GM20000 (cell line): ENCODE measurements around the gene ALAS1.

ENCODE experiments used
- DNase-seq: peaks from one replicate; pipeline ENCODE4 v3.0.0; 2012; ENCODE audit warnings: low spot score
- CTCF ChIP-seq: IDR thresholded peaks from 2 replicates; pipeline ENCODE4 v1.5.1; 2012; ENCODE audit warnings: mild to moderate bottlenecking, control low read depth; ENCODE audit errors: extremely low read depth, missing control alignments

ALAS1 gene

DNA sequence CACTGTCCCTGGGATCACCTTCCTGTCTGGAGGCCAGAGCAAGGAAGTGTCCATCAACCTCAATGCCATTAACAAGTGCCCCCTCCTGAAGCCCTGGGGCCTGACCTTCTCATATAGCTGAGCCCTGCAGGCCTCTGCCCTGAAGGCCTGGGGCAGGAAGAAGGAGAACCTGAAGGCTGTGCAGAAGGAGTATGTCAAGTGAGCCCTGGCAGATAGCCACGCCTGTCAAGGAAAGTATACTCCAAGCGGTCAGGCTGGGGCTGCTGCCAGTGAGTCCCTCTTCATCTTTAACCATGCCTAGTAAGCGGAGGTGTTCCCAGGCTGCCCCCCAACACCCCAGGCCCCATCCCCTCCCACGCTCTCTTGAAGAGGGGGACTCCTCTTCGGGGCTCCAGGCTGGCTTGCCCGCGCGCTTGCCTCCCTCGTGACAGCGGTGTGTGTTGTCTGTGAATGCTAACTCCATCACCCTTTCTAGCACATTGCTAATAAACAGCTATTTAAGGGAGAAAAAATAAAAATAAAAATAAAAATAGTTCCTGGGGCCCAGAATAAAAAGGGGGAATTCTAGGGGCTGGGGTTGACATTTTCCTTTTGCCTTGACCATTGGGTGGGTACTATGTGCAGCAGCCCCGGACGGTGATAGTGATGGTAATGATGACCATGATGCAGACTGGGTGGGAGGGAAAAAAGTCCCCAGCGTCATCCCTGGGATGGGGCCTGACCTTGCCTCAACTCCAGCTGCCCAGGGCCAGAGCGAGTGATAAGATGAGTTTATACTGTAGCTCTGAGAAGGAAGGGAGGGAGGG lies 3.3 kb upstream of the ALAS1 start:
- TF ChIP-seq CTCF = no peak
- DNase-seq = no peak

DNA sequence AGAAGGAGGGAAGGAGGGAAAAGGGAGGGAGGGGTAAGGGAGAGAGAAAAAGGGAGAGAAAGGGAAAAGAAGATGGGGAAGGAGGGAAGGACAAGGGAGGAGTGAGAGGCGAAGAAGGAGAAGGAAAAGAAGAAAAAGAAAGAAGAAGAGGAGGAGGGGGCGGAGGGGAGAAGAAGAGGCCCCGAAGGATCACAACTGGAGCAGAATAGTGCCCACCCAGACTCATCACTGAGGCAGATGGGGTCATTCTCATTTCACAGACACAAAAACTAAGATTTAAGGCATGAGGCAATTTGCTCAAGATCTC lies 2.7 kb upstream of the ALAS1 start:
- DNase-seq = no peak
- TF ChIP-seq CTCF = no peak

DNA sequence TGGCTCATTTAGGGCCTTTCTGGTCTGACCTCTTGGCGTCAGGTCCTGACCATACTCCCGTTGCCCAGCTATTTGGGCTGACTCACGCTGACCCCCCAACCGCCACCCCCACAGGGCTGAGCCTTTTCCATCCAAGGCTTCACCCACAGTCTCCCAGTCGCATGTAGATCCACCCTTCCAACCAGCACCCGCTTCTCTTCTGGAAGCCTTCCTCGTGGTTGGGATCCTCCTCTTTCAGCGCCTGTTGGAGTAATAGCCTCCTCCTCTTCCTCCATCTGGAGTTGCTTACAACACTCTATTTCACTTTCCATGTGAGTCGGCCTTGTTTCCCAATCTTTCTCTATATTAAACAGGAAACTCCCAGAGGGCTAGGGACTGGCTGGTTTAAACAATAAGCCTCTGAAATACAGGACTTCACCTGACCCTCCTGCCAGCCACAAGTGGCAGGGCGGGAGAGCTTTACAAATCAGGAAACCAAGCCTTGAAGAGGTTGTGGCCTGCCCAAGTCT lies 2.1 kb upstream of the ALAS1 start:
- no peak for DNase-seq

DNA sequence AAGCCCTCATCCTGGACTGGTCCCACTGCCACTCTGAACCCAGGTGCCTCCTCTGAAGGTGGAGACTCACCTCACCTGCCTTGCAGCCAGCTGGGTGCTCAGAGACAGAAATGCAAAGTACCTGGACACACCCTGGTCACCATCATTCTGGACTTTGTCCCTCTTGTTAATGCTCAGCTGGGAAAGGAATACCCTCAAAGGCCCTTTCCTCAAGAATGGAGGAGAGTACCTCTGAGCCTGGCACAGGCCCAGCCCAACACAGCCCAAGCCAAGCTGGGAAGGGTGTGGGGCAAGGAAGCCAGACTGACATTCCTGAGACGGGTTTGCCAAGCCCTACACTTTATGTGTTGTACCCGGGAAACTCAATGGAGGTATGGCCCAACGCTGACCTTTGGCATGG lies 983 bp upstream of the ALAS1 start:
- no peak for TF ChIP-seq CTCF
- DNase-seq = no peak

More for the DNA sequence above, 2.1 kb upstream of the ALAS1 start:
- TF ChIP-seq CTCF = no peak

- no peak for TF ChIP-seq CTCF
These were observed 490 bp upstream of the ALAS1 start for GRCh38 chr3:52197499-52197841.

DNA sequence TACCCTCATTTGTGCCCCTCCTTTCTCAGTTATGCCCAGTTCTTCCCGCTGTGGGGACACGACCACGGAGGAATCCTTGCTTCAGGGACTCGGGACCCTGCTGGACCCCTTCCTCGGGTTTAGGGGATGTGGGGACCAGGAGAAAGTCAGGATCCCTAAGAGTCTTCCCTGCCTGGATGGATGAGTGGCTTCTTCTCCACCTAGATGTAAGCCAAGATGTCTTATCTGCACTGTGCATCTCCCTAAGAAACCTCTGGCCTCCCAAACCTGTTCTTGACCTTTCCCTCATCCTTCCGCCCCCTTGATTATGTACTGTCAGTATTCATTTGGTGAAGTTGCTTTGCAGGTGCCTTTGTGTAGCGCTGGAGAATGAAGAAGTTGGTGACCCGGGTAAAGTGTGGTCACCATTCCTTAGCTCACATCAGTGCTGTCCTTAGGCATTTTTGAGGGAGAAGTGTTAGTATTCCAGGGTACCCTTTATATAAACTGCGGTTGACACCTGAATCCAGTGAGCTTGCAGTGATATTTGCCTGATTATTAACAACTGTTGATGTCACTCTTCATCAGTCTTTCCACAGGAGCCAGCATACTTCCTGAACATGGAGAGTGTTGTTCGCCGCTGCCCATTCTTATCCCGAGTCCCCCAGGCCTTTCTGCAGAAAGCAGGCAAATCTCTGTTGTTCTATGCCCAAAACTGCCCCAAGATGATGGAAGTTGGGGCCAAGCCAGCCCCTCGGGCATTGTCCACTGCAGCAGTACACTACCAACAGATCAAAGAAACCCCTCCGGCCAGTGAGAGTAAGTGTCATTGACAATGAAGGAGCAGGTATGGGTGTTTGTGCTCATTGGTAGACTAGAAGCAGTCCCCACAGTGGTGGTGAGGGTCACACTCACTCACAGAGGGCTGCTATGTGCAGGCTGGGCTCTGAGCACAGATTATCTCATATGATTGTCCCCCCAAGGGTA lies 966 bp downstream of the ALAS1 start:
- DNase-seq = no peak
- TF ChIP-seq CTCF = no peak

More at GRCh38 chr3:52197499-52197841, 490 bp upstream of the ALAS1 start:
- no peak for DNase-seq
